DMS 273 treated with DMSO at 0.1 percent for 48 hours (cell line): ENCODE results near the gene TMPRSS7.

Experiments used
- DNase-seq: peaks from one replicate; lab custom pipeline; 2025; lab: John Stamatoyannopoulos, UW

TMPRSS7 gene

GRCh38 chr3:112096176-112096575 lies 61.6 kb downstream of the TMPRSS7 start:
- DNase-seq = no peak

DNA sequence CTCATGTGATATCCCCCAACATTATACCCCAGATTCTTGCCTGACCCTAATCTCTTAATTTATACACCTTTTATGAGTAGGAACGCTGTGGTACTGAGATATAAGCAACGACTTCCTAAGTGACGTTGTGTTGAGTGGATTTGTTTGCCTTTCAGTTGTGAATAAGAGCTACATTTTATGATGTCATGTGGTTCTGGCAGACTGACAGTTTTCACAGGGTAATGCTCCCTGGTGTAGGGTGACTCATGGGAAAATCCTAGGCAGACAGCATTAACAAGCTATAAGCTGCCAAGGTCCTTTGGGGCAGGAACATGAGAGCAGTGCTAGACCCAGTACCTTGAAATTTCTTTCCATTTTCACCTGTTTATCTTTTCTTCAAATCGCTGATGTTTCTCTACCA lies 62.8 kb downstream of the TMPRSS7 start:
- peak; percentile 56 for DNase-seq

DNA sequence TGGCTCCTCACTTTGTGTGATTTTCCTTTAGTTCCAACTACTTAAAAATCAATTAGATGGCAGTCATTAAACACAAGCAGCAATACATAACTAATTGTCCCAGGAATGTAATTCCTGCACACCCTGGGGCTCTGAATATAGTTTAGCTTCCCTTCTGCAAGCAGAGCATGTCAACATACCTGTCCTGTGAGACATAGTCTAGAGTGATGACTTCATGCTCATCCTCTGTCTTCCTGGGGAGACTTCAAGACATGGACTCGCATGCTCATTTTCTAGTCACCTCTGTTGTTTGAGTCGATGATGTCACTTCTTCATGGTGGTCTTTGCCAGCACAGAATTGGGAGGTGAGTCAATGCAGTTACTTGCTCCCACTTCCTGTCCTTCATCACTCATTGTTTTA lies 67.4 kb downstream of the TMPRSS7 start:
- no peak for DNase-seq

- no peak for DNase-seq
Observed at GRCh38 chr3:112104774-112105173, 70.2 kb downstream of the TMPRSS7 start.

GRCh38 chr3:112109322-112109721 lies 74.8 kb downstream of the TMPRSS7 start:
- DNase-seq = no peak

- peak; percentile 18 for DNase-seq
Observed at GRCh38 chr3:112111785-112112402, 77.4 kb downstream of the TMPRSS7 start.

- DNase-seq = no peak
Observed at GRCh38 chr3:112114576-112115160, 80.1 kb downstream of the TMPRSS7 start.

- DNase-seq = no peak
Observed at GRCh38 chr3:112115161-112115739, 80.7 kb downstream of the TMPRSS7 start.

DNA sequence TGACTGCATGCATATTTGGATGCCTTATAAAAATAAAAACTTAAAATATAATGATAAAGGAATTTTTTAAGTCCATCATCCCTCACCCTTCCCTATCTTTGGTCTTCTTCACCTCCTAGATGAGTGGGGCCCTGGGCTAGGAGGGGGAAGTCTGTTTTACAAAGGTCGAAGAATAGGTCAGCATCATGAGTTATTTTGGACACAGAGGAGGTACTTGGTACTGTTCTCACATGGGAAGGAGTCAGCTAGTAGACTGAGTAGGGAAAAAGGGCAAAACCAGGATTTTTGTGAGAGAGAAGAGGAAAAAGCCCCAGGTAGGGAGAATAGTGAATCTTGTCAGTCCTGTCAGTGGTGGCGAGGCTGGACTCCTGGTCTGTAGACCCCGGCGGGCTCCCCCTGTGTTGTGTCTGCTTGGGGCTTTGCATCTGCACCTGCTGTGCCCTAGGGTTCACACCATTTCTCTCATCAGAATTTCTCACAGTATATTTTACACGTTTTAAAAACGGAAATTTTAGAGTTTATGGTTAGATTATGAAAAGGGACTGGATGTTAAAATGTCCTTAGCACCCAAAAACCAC lies 81.4 kb downstream of the TMPRSS7 start:
- no peak for DNase-seq

GRCh38 chr3:112116748-112117186 lies 82.2 kb downstream of the TMPRSS7 start:
- no peak for DNase-seq

GRCh38 chr3:112117415-112117814 lies 82.9 kb downstream of the TMPRSS7 start:
- DNase-seq = no peak

- DNase-seq = no peak
Observed at GRCh38 chr3:112117841-112118571, 83.5 kb downstream of the TMPRSS7 start.

- no peak for DNase-seq
Observed at GRCh38 chr3:112119962-112120836, 85.7 kb downstream of the TMPRSS7 start.

DNA sequence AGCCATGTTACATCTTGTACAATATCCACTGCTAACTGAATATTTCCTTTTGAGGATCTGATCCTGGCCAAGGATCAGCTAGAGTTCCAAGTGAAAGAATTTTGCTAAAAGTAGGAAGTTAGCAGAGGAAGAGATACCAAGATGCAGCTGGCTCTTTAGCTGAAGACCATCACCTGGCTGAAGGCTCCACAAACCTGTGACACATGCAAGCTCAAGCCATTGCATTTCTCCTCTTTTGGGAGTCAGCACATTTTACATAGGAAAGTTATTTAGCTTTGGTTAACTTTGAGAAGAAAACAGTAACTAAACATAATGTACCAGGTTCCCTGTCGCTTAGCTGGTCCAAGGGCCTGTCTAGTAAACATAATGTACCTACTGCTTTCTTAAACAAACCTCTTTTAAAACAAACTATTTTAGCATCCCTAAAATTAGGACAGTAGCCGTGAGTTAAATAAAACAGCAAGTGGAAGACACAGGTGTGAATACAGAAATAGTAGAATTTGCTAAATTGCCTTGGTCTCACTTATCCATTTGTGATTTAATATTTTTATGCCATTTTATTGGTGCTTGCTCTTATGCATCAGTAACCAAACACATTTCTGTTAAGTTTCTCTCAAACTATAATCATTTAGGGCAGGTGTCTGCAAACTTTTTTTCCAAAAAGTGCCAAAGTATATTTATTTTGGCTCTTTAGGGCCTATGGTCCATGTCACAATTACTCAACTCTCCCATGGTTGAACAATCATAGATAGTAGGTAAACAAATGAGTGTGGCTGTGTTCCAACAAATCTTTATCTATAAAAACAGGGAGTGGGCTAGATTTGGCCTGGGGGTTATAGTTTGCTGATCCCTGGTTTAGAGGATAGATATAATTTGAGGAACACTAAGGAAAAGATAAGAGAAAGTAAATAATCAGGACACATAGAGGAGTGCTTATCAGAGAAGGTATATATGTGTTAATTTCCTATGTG lies 87.3 kb downstream of the TMPRSS7 start:
- no peak for DNase-seq

DNA sequence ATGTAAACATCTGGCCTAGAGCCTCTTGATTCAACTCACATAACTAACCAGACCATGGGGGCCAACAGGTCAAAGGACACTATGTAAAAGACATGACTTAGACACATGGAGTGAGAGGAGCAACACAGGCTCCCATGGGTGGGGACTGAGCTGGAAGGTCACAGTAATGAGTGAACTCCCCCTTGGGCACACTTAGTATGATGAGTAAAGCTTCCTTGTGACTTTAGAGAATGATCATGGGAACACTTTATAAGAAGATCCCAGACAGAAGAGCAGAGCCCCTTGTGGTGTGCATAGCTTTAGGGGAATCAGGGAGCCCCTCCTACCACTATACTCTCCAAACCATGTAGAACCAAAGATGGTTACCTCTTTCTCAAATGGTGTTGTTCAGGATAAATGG lies 88.3 kb downstream of the TMPRSS7 start:
- no peak for DNase-seq

- DNase-seq = no peak
Observed at GRCh38 chr3:112123548-112123947, 89.0 kb downstream of the TMPRSS7 start.

- DNase-seq = no peak
Observed at GRCh38 chr3:112124907-112125607, 90.5 kb downstream of the TMPRSS7 start.

- no peak for DNase-seq
Observed at GRCh38 chr3:112126511-112126911, 92.0 kb downstream of the TMPRSS7 start.
